ENCODE data around the gene RNF141. TPM values are rescaled to one million over a fixed set of nuclear protein-coding genes. Genes with fewer than 3 reads are reported as not detected.

The RNF141 gene
- total and polyA plus RNA-seq, 2 donors (not counting 1 experiment from before 2014, with no cell fraction given), result 32.5 to 43.5 TPM

GRCh38 chr11:10495464-10495786 lies 45.6 kb downstream of the RNF141 start:
- H3K36me3 ChIP-seq (ENCODE audit: control insufficient read depth, insufficient read depth, low read length), result peaks cover 12% of the 10 kb centered on the region
- no peak for DNase-seq (ENCODE audit: low read depth in 2 of 2)
- no peak for TF ChIP-seq EZH2 (IDR thresholded peaks at IDR 0.05; ENCODE audit: low read length, missing control alignments)
- no peak for TF ChIP-seq CTCF (conservative IDR thresholded peaks at IDR 0.05 in 1 of 2, IDR thresholded peaks at IDR 0.05 in 1 of 2; ENCODE audit: low read depth in 1 of 2, low read length in 2 of 2)
- no peak overlapping the region for H3K27ac ChIP-seq (ENCODE audit: insufficient read depth, low read length)
- H3K4me1 ChIP-seq (ENCODE audit: control insufficient read depth, extremely low read depth, insufficient read depth, low read length), result peaks cover 14% of the 10 kb centered on the region
- no peak overlapping the region for H3K4me3 ChIP-seq (replicated peaks in 1 of 4; ENCODE audit: control extremely low read depth in 1 of 4, insufficient read depth in 1 of 4, low read depth in 3 of 4, low read length in 4 of 4)
- no peak overlapping the region for H3K4me2 ChIP-seq (ENCODE audit: extremely low read depth, insufficient read depth, low read length)
- H3K9ac ChIP-seq (ENCODE audit: insufficient read depth, low read length), result no peak overlapping the region
- H2AFZ ChIP-seq (ENCODE audit: low read length), result no peak overlapping the region
- H3K79me2 ChIP-seq (ENCODE audit: control insufficient read depth, insufficient read depth, low read length), result no peaks in the 10 kb centered on the region
- H4K20me1 ChIP-seq (ENCODE audit: control insufficient read depth, extremely low read depth, insufficient read depth, low read length), result no peaks in the 10 kb centered on the region
- no peaks in the 10 kb centered on the region for H3K9me3 ChIP-seq (ENCODE audit: control insufficient read depth, insufficient read depth, low read depth, low read length)
- H3K27me3 ChIP-seq (ENCODE audit: control insufficient read depth, insufficient read depth, low read length), result no peaks in the 10 kb centered on the region

GRCh38 chr11:10494636-10495463 lies 46.1 kb downstream of the RNF141 start:
- Histone ChIP-seq H3K4me3 (replicated peaks in 1 of 4; ENCODE audit: control extremely low read depth in 1 of 4, insufficient read depth in 1 of 4, low read depth in 3 of 4, low read length in 4 of 4) (no peak overlapping the region), H3K36me3 (ENCODE audit: control insufficient read depth, insufficient read depth, low read length) (peaks cover 8% of the 10 kb centered on the region), H3K27ac (ENCODE audit: insufficient read depth, low read length) (no peak overlapping the region), H3K9ac (ENCODE audit: insufficient read depth, low read length) (no peak overlapping the region), H3K9me3 (ENCODE audit: control insufficient read depth, insufficient read depth, low read depth, low read length) (no peaks in the 10 kb centered on the region), H3K4me2 (ENCODE audit: extremely low read depth, insufficient read depth, low read length) (no peak overlapping the region), H4K20me1 (ENCODE audit: control insufficient read depth, extremely low read depth, insufficient read depth, low read length) (no peaks in the 10 kb centered on the region), H2AFZ (ENCODE audit: low read length) (no peak overlapping the region), H3K79me2 (ENCODE audit: control insufficient read depth, insufficient read depth, low read length) (no peaks in the 10 kb centered on the region), H3K27me3 (ENCODE audit: control insufficient read depth, insufficient read depth, low read length) (no peaks in the 10 kb centered on the region), H3K4me1 (ENCODE audit: control insufficient read depth, extremely low read depth, insufficient read depth, low read length) (peaks cover 18% of the 10 kb centered on the region)
- no peak for TF ChIP-seq EZH2 (IDR thresholded peaks at IDR 0.05; ENCODE audit: low read length, missing control alignments)
- no peak for TF ChIP-seq CTCF (conservative IDR thresholded peaks at IDR 0.05 in 1 of 2, IDR thresholded peaks at IDR 0.05 in 1 of 2; ENCODE audit: low read depth in 1 of 2, low read length in 2 of 2)
- no peak for DNase-seq (ENCODE audit: low read depth in 2 of 2)

DNA sequence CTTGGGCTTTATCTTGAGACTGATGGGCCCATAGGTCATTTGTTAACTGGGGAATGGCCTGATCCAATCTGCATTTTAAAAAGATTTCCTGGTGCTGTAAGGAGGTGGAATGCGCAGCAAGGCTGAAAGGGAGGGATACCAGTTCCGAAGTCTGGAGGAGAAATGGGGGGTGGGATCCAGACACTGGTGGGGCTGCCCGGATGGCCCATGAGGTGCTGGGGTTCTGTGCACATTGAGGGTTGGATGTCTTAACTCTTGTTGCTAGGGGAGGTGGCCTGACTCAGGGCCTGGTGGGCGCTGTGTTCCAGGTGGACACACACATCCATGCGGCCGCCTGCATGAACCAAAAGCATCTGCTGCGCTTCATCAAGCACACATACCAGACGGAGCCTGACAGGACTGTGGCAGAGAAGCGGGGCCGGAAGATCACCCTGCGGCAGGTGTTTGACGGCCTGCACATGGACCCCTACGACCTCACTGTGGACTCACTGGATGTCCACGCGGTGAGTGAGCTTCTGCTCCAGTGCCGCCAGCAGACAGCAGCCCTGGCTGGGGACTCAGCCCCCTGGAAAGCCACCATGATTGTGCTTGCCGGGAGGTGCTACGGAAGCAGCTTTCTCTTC lies 47.8 kb downstream of the RNF141 start:
- Histone ChIP-seq H3K27me3 (ENCODE audit: control insufficient read depth, insufficient read depth, low read length) (no peaks in the 10 kb centered on the region), H3K4me2 (ENCODE audit: extremely low read depth, insufficient read depth, low read length) (no peak overlapping the region), H3K79me2 (ENCODE audit: control insufficient read depth, insufficient read depth, low read length) (no peaks in the 10 kb centered on the region), H3K4me1 (ENCODE audit: control insufficient read depth, extremely low read depth, insufficient read depth, low read length) (peaks cover 18% of the 10 kb centered on the region), H4K20me1 (ENCODE audit: control insufficient read depth, extremely low read depth, insufficient read depth, low read length) (no peaks in the 10 kb centered on the region), H3K36me3 (ENCODE audit: control insufficient read depth, insufficient read depth, low read length) (peaks cover 5% of the 10 kb centered on the region), H3K27ac (ENCODE audit: insufficient read depth, low read length) (no peak overlapping the region), H2AFZ (ENCODE audit: low read length) (no peak overlapping the region), H3K4me3 (replicated peaks in 1 of 4; ENCODE audit: control extremely low read depth in 1 of 4, insufficient read depth in 1 of 4, low read depth in 3 of 4, low read length in 4 of 4) (no peak overlapping the region), H3K9me3 (ENCODE audit: control insufficient read depth, insufficient read depth, low read depth, low read length) (no peaks in the 10 kb centered on the region), H3K9ac (ENCODE audit: insufficient read depth, low read length) (no peak overlapping the region)
- TF ChIP-seq CTCF (conservative IDR thresholded peaks at IDR 0.05 in 1 of 2, IDR thresholded peaks at IDR 0.05 in 1 of 2; ENCODE audit: low read depth in 1 of 2, low read length in 2 of 2) (no peak), EZH2 (IDR thresholded peaks at IDR 0.05; ENCODE audit: low read length, missing control alignments) (no peak)
- no peak for DNase-seq (ENCODE audit: low read depth in 2 of 2)

Measured in fibroblast of lung (primary cell).